Activated CD4-positive, alpha-beta memory T cell treated with anti-CD3 and anti-CD28 coated beads, Interleukin-2, amount 10 ng/mL, durations not matched to agents 7 days and 5 days (primary cell): ENCODE measurements around the gene CDH13. TPM values are rescaled to one million over a fixed set of nuclear protein-coding genes. Genes with fewer than 3 reads are reported as not detected.

Source experiments
- CTCF ChIA-PET: fragments of 350-600 bp; sonication (Branson Sonifier 250); formaldehyde crosslinking; loops from one replicate; lab custom pipeline; 2021; ENCODE audit warnings: antibody characterized with exemption, inconsistent platforms; lab: Charles Lee
- POLR2A ChIA-PET: fragments of 350-600 bp; sonication (Branson Sonifier 250); formaldehyde crosslinking; loops from one replicate; lab custom pipeline; 2021; ENCODE audit warnings: antibody characterized with exemption; lab: Charles Lee
- DNase-seq: peaks from one replicate; pipeline ENCODE4 v3.0.0-alpha.2; 2020
- H3K27ac Mint-ChIP-seq: one replicate; pipeline ENCODE4 v1.8.0; 2021; ENCODE audit warnings: mild to moderate bottlenecking, mixed read lengths
- H3K27me3 Mint-ChIP-seq: one replicate; pipeline ENCODE4 v1.8.0; 2021; ENCODE audit warnings: mixed read lengths
- H3K36me3 Mint-ChIP-seq: one replicate; pipeline ENCODE4 v1.8.0; 2021; ENCODE audit warnings: low read depth, mixed read lengths
- H3K4me1 Mint-ChIP-seq: one replicate; pipeline ENCODE4 v1.8.0; 2021; ENCODE audit warnings: mixed read lengths
- H3K4me3 Mint-ChIP-seq: one replicate; pipeline ENCODE4 v1.8.0; 2021; ENCODE audit warnings: mild to moderate bottlenecking, mixed read lengths
- H3K9me3 Mint-ChIP-seq: one replicate; pipeline ENCODE4 v1.8.0; 2021; ENCODE audit warnings: mixed read lengths
- total RNA-seq, 2 experiments: library from RNA; stranded (reverse); gene quantifications; one replicate each; pipeline ENCODE4 v1.2.3, GENCODE V29; 2021

The CDH13 gene
- total RNA-seq, 2 experiments from 2014 or later = not detected

DNA sequence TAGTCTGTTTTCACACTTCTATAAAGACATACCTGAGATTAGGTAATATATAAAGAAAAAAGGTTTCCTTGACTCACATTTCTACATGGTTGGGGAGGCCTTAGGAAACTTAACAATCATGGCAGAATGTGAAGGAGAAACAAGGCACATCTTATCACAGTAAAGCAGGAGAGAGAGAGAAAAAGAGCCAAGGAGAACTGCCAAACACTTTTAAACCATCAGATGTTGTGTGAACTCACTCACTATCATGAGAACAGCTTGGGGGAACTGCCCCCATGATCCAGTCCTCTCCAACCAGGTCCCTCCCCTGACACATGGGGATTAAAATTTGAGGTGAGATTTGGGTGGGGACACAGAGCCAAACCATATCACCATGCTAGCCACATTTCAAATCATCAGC, 547.9 kb downstream of the CDH13 start:
- DNase-seq = no peak
- Mint-ChIP-seq H3K36me3 (no peaks in the 10 kb centered on the region), H3K4me1 (no peaks in the 10 kb centered on the region), H3K4me3 (no peak overlapping the region), H3K27ac (no peak overlapping the region), H3K9me3 (no peaks in the 10 kb centered on the region), H3K27me3 (no peaks in the 10 kb centered on the region)
- POLR2A ChIA-PET = no interaction called here
- CTCF ChIA-PET = no interaction called here

DNA sequence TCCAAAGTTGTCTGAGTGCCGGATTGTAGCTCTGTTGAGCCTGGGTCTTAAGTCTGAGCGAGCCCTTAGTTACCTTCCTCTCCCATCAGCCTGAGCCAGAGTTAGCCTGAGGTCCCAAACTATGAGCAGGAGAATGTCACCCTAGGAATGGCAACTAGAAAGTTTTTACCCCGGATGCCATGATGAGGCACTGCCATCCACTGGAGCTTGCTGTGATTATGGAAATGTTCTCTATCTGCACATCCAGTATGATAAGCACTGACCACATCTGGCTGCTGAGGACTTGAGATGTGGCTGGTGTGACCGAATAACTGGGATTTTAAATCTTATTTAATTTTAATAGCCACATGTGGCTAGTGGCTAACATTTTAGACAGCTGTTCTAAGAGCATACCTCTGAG, 550.0 kb downstream of the CDH13 start:
- no peak overlapping the region for H3K4me3 Mint-ChIP-seq
- CTCF ChIA-PET = no interaction called here
- H3K9me3 Mint-ChIP-seq = no peaks in the 10 kb centered on the region
- H3K27me3 Mint-ChIP-seq = peaks cover 2% of the 10 kb centered on the region
- no peaks in the 10 kb centered on the region for H3K4me1 Mint-ChIP-seq
- POLR2A ChIA-PET = no interaction called here
- no peaks in the 10 kb centered on the region for H3K36me3 Mint-ChIP-seq
- no peak overlapping the region for H3K27ac Mint-ChIP-seq
- no peak for DNase-seq

DNA sequence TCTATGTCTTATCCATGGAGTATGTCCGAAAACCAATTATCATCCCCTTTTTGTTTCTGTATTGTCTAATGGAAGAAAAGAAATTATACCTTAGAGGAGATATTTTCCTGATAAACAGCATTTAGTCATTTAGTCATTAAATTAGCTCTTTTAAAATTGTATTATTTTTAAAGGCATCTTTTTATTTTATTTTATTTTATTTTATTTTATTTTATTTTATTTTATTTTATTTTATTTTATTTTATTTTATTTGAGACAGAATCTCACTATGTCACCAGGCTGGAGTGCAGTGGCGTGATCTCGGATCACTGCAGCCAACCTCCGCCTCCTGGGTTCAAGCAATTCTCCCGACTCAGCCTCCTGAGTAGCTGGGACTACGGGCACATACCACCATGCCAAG, 559.1 kb downstream of the CDH13 start:
- Mint-ChIP-seq H3K4me1 (peaks cover 4% of the 10 kb centered on the region), H3K9me3 (peaks cover 2% of the 10 kb centered on the region), H3K4me3 (no peak overlapping the region), H3K36me3 (no peaks in the 10 kb centered on the region), H3K27me3 (peaks cover 3% of the 10 kb centered on the region), H3K27ac (no peak overlapping the region)
- ChIA-PET POLR2A (no interaction called here), CTCF (no interaction called here)
- DNase-seq = no peak

DNA sequence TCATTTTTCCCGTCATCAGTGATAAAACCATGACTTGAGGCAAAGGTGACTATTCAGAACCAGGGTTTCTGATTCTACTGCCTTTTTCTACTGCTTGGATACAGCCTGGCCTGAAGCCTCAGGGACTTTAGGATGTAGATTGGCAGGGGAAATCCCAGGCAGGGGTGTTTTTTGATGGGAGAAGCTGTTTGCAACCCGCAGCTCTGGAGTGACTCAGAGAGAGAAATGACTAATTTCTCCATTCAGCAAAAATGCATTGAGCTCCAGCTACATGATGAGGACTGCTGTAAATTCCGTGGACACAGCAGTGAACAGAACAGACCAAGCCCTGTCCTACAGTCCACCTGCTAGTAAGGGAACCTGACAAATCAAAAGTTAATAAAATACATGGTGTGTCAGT, 560.6 kb downstream of the CDH13 start:
- Mint-ChIP-seq H3K4me3 (no peak overlapping the region), H3K36me3 (no peaks in the 10 kb centered on the region), H3K9me3 (peaks cover 2% of the 10 kb centered on the region), H3K27ac (no peak overlapping the region), H3K4me1 (peaks cover 4% of the 10 kb centered on the region), H3K27me3 (peaks cover 2% of the 10 kb centered on the region)
- POLR2A ChIA-PET = no interaction called here
- DNase-seq = no peak
- CTCF ChIA-PET = no interaction called here

DNA sequence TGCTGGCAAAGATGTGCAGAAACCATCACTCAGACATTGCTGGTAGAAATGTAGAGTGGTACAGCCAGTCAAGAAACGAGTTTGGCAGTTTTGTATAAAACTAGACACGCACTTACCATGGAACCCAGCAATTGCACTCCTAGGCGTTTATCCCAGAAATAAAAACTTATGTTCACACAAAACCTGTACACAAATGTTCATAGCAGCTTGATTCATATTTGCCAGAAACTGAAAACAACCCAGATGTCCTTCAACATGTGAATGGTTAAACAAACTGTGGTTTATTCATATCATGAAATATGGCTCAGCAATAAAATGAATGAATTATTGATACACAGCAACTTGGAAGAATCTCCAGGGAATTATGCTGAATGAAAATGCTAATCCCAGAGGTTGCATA, 570.0 kb downstream of the CDH13 start:
- H3K27ac Mint-ChIP-seq = no peak overlapping the region

DNA sequence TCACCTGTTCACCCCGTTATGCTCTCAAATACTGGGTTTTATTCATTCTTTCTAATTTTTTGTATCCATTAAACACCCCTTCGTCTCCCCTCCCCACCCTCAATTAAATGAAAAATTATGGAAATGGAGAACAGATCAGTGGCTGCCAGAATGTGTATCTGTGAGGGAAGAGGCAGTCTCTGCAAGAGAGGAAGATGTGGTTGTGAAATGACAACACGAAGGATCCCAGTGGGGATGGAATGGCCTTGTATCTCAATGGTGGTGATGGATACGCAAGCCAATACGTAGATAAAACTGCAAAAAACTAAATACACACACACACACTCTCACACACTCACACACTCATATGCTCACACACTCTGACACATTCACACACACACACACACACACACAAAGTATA, 570.7 kb downstream of the CDH13 start:
- CTCF ChIA-PET = no interaction called here
- peaks cover 2% of the 10 kb centered on the region for H3K27me3 Mint-ChIP-seq
- POLR2A ChIA-PET = no interaction called here

More for the DNA sequence above, 570.0 kb downstream of the CDH13 start:
- H3K4me1 Mint-ChIP-seq = no peaks in the 10 kb centered on the region
- H3K9me3 Mint-ChIP-seq = no peaks in the 10 kb centered on the region
- ChIA-PET POLR2A (no interaction called here), CTCF (no interaction called here)
- H3K27me3 Mint-ChIP-seq = peaks cover 2% of the 10 kb centered on the region
- no peak overlapping the region for H3K4me3 Mint-ChIP-seq
- DNase-seq = no peak
- no peaks in the 10 kb centered on the region for H3K36me3 Mint-ChIP-seq

DNA sequence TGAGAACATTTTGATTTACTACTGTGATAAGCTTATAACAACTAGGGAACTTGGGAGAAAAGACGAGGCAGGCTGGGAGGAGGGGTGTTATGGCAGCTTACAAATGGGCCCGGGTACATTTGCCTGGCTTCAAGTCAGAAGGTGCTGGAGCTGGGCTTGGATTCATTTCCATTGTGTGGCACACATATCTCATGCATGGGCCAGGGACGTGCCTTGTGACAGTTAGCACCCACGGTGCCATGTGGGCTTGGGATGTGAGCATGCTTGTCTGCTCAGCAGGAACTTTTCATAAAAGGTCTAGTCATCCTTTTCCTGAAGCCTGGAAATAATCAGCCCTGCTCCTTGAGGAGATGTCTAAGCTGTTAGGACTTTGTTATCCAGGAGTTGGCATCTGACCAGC, 572.2 kb downstream of the CDH13 start:
- Mint-ChIP-seq H3K36me3 (no peaks in the 10 kb centered on the region), H3K27me3 (peaks cover 2% of the 10 kb centered on the region), H3K4me1 (no peaks in the 10 kb centered on the region), H3K4me3 (no peak overlapping the region), H3K9me3 (peaks cover 2% of the 10 kb centered on the region), H3K27ac (no peak overlapping the region)
- no peak for DNase-seq
- ChIA-PET CTCF (interaction anchor here (0.6 kb wide), 1 partner anchor 16 kb away, joined by 3 read pairs; no protein-coding TSS in a partner anchor), POLR2A (no interaction called here)

More for the DNA sequence above, 570.7 kb downstream of the CDH13 start:
- no peak for DNase-seq
- Mint-ChIP-seq H3K27ac (no peak overlapping the region), H3K4me1 (no peaks in the 10 kb centered on the region), H3K36me3 (no peaks in the 10 kb centered on the region), H3K9me3 (no peaks in the 10 kb centered on the region), H3K4me3 (no peak overlapping the region)

DNA sequence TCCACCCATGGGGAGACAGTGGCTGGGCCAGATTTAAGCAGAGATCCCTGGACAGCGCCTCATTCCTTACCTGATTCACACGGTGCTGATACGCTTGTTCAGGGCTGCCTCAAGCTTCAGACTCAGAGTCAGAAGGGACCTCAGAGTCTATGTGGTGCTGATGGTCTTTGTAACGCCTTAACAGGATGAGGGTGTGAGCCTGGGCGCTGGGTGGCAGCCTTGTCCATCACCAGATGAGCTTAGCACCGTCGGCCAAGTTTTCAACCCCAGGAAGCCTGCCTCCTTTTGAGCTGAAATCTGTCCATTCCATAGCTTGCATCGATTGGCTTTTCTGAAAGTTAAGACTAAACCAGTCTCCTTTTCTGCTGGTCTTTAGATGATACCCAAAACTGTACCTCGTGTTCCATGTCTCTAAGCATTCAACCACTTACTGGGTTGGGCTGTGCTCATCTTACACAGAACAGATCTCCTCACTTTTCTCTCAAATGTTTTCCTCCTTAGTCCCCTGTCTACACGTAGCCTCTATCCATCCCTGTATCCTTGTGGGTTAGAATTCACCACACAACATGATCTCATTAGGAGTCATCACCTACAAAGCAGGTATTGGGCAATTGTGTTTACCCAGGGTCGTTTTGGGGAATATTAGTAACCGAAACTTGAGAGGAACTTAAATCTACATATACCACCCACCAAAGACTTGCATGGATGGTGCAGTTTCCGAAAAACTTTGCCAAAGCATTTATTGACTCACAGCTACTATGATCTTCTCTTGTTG, 573.4 kb downstream of the CDH13 start:
- Mint-ChIP-seq H3K4me1 (no peaks in the 10 kb centered on the region), H3K27me3 (peaks cover 2% of the 10 kb centered on the region), H3K4me3 (no peak overlapping the region), H3K36me3 (no peaks in the 10 kb centered on the region), H3K27ac (no peak overlapping the region), H3K9me3 (peaks cover 2% of the 10 kb centered on the region)
- no peak for DNase-seq
- POLR2A ChIA-PET = no interaction called here
- CTCF ChIA-PET = no interaction called here

DNA sequence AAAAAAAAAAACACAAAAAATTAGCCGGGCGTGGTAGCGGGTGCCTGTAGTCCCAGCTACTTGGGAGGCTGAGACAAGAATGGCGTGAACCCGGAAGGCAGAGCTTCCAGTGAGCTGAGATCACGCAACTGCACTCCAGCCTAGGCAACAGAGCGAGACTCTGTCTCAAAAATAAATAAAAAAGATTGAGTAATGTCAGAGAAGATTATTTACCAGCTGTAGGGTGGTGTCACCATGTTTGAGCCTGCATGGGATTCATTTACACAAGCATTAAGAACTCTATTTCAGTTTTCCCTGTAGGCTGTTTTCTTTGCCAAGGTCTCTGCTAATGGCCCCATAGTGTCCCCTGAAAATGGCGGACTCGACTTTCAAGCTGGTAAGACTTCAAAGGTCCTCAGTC, 575.0 kb downstream of the CDH13 start:
- ChIA-PET POLR2A (no interaction called here), CTCF (no interaction called here)
- DNase-seq = no peak
- Mint-ChIP-seq H3K4me3 (no peak overlapping the region), H3K4me1 (no peaks in the 10 kb centered on the region), H3K27ac (no peak overlapping the region), H3K9me3 (peaks cover 2% of the 10 kb centered on the region), H3K27me3 (peaks cover 2% of the 10 kb centered on the region), H3K36me3 (no peaks in the 10 kb centered on the region)

DNA sequence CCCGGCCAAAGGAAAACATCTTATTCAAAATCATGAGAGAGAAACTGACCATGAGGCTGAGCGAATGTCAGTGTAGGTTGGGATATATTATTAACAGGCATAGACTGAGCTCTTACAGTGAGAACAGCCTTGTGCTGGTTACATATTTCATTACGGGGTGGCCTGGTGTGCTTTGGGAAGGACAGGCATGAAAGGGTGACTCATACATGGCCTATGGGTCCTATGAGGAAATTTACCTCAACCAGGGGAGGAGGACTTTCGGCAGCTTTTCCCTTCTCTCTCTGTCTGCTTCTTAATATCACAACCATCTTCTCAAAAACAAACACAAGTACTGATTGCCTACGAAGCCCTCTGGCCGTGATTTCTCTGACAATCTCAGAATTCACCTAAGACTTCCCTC, 579.1 kb downstream of the CDH13 start:
- CTCF ChIA-PET = no interaction called here
- no peak for DNase-seq

DNA sequence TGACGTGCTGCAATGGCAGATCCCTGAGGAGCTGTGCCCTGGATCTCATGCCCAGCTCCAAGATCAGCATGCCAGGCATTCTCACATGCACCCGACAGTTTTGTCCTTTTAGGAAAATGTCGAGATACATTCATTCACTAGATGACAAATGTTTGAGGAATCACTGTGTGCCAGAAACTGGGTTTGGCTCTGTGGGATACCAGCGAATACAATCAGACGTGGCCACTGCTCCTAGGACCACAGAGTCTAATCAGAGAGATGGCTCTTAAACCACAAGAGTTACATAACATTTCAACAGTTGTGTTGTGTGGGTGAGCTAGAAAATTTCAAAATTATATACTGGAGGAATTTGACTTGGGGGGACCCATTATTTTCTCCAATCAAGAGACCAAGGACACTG, 579.7 kb downstream of the CDH13 start:
- no peak for DNase-seq
- CTCF ChIA-PET = no interaction called here
- POLR2A ChIA-PET = no interaction called here
- H3K27me3 Mint-ChIP-seq = peaks cover 3% of the 10 kb centered on the region
- H3K27ac Mint-ChIP-seq = no peak overlapping the region
- H3K36me3 Mint-ChIP-seq = no peaks in the 10 kb centered on the region
- H3K9me3 Mint-ChIP-seq = peaks cover 2% of the 10 kb centered on the region
- no peak overlapping the region for H3K4me3 Mint-ChIP-seq
- no peaks in the 10 kb centered on the region for H3K4me1 Mint-ChIP-seq

More for the DNA sequence above, 579.1 kb downstream of the CDH13 start:
- Mint-ChIP-seq H3K4me1 (no peaks in the 10 kb centered on the region), H3K9me3 (peaks cover 2% of the 10 kb centered on the region), H3K36me3 (no peaks in the 10 kb centered on the region), H3K27me3 (peaks cover 3% of the 10 kb centered on the region), H3K27ac (no peak overlapping the region), H3K4me3 (no peak overlapping the region)
- POLR2A ChIA-PET = no interaction called here

DNA sequence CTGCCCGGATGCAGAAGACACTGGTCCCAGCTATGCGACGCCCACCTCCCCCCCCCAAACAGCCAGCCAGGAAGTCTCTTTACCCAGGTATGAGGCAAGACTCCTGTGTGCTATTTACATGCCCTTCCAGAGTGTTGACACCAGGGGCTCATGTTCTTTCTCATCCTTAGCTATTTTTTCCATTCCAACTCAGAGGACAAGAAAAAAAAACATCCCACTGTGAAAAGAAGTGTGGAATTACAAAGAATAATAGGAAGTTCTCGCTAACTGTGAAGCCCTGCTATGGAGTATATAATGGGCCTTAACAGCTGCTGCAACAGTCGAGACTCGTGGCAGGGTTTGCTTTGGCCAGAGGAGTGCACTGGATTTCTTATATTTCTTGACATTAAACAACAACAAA, 584.9 kb downstream of the CDH13 start:
- Mint-ChIP-seq H3K9me3 (no peaks in the 10 kb centered on the region), H3K4me3 (no peak overlapping the region), H3K27ac (no peak overlapping the region), H3K36me3 (no peaks in the 10 kb centered on the region), H3K4me1 (no peaks in the 10 kb centered on the region), H3K27me3 (peaks cover 3% of the 10 kb centered on the region)
- ChIA-PET CTCF (no interaction called here), POLR2A (no interaction called here)
- no peak for DNase-seq

DNA sequence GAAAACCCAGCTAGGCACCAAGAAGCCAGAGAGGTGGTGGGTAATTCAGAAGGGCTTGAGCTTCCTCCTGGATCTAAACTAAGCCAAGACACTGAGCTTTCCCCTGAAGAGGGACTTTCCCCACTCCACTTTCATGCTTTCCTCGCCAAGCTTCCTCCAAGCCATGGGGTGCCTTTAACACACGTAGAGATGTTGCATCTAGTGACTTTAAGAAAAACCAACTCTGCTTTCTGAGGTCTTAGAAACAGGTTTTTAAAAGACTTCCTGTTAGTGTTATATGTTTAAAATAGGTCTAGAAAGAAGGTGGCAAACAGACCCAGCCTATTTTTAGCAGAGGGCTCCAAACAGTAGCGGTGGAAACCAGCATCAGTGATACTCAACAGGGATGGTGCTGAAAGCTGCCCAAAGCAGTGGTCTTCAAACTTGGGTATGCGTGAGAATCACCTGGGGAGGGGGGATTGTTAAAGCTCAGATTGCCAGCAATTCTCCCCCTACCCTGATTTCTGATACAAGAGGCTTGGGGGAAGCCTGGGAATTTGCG, 585.6 kb downstream of the CDH13 start:
- H3K9me3 Mint-ChIP-seq = no peaks in the 10 kb centered on the region
- H3K36me3 Mint-ChIP-seq = no peaks in the 10 kb centered on the region
- no peaks in the 10 kb centered on the region for H3K4me1 Mint-ChIP-seq
- no peak for DNase-seq
- ChIA-PET CTCF (no interaction called here), POLR2A (no interaction called here)
- no peak overlapping the region for H3K4me3 Mint-ChIP-seq
- peaks cover 1% of the 10 kb centered on the region for H3K27me3 Mint-ChIP-seq
- no peak overlapping the region for H3K27ac Mint-ChIP-seq

DNA sequence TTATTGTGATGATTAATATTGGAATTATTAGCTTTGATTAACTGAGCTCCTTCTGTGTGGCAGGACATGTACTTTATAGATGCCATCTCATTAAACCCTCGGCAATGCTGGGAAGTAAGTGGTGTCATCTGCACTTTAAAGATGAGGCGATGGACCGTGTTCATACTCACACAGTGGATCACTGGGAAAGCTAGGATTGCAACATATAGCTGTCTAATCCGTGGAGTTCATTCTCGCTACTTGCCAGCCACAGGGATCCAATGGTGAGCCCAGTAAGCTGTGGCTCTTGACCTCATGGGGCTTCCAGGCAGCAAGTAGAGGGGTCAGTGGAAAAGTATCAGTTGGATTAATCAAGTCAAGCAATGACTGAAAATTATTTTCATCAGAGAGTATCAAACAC, 587.9 kb downstream of the CDH13 start:
- CTCF ChIA-PET = interaction anchor here (0.5 to 2.4 kb wide), 7 partner anchors 16 to 951 kb away, joined by 3 to 16 read pairs (median 4); no protein-coding TSS in a partner anchor
- Mint-ChIP-seq H3K27ac (no peak overlapping the region), H3K4me1 (no peaks in the 10 kb centered on the region), H3K4me3 (no peak overlapping the region), H3K36me3 (no peaks in the 10 kb centered on the region), H3K27me3 (no peaks in the 10 kb centered on the region), H3K9me3 (no peaks in the 10 kb centered on the region)
- DNase-seq = no peak
- POLR2A ChIA-PET = no interaction called here
